Measurements from ENCODE around the gene PCNX1. TPM values are rescaled to one million over a fixed set of nuclear protein-coding genes. Genes with fewer than 3 reads are reported as not detected.
"Not testable (repeated sequence)": the region's sequence is repeated elsewhere in the genome, so short reads cannot be mapped to it uniquely, and the experiment has no call there.

Gene PCNX1
- total RNA-seq, 1 donor from 2014 or later: 56.4 TPM

DNA sequence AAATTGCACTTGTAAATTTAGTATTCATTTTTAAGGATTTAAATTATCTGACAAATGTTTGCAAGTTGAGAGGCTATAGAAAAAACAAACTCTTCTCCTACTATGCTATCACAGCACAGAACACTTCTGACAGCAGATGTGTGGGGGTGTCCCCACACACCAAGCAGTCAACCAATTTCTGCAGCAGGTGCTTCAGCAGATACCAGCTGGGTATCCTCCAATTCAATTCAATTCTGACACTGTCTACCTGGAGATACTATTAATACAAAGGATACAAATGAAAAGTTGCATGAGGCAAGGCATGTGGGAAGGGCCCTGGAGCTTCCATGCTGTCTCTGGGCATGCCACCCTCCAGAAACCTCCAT lies 35.1 kb downstream of the PCNX1 start:
- no peak overlapping the region for H3K4me3 Mint-ChIP-seq (ENCODE audit: low read depth)
- H3K27me3 Mint-ChIP-seq: no peaks in the 10 kb centered on the region
- no peak for DNase-seq (ENCODE audit: low spot score, unreplicated experiment)
- no peaks in the 10 kb centered on the region for H3K4me1 Mint-ChIP-seq (ENCODE audit: low read depth)
- no peak overlapping the region for H3K27ac Mint-ChIP-seq
- H3K36me3 Mint-ChIP-seq (ENCODE audit: insufficient read depth): peaks cover 74% of the 10 kb centered on the region
- H3K9me3 Mint-ChIP-seq (ENCODE audit: low read depth): peaks cover 68% of the 10 kb centered on the region
- TF ChIP-seq, protein P1, sequence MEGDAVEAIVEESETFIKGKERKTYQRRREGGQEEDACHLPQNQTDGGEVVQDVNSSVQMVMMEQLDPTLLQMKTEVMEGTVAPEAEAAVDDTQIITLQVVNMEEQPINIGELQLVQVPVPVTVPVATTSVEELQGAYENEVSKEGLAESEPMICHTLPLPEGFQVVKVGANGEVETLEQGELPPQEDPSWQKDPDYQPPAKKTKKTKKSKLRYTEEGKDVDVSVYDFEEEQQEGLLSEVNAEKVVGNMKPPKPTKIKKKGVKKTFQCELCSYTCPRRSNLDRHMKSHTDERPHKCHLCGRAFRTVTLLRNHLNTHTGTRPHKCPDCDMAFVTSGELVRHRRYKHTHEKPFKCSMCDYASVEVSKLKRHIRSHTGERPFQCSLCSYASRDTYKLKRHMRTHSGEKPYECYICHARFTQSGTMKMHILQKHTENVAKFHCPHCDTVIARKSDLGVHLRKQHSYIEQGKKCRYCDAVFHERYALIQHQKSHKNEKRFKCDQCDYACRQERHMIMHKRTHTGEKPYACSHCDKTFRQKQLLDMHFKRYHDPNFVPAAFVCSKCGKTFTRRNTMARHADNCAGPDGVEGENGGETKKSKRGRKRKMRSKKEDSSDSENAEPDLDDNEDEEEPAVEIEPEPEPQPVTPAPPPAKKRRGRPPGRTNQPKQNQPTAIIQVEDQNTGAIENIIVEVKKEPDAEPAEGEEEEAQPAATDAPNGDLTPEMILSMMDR (IDR thresholded peaks at IDR 0.05; ENCODE audit: unreplicated experiment): no peak

DNA sequence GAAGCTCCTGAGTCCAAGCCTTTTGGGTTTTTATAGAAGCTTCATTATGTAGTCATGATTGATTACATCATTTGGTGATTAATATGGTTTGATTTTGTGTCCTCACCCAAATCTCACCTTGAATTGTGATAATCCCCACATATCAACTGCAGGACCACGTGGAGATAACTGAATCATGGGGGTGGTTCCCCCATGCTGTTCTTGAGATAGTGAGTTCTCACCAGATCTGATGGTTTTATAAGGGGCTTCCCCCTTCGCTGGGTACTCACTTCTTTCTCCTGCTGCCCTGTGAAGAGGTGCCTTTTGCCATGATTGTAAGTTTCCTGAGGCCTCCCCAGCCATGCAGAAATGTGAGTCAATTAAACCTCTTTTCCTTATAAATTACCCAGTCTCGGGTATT lies 35.5 kb downstream of the PCNX1 start:
- not testable (repeated sequence) for H3K4me3 Mint-ChIP-seq (ENCODE audit: low read depth); H3K4me1 Mint-ChIP-seq (ENCODE audit: low read depth); DNase-seq (ENCODE audit: low spot score, unreplicated experiment); H3K27me3 Mint-ChIP-seq; H3K27ac Mint-ChIP-seq
- peaks cover 74% of the 10 kb centered on the region for H3K36me3 Mint-ChIP-seq (ENCODE audit: insufficient read depth)
- H3K9me3 Mint-ChIP-seq (ENCODE audit: low read depth): peaks cover 69% of the 10 kb centered on the region

DNA sequence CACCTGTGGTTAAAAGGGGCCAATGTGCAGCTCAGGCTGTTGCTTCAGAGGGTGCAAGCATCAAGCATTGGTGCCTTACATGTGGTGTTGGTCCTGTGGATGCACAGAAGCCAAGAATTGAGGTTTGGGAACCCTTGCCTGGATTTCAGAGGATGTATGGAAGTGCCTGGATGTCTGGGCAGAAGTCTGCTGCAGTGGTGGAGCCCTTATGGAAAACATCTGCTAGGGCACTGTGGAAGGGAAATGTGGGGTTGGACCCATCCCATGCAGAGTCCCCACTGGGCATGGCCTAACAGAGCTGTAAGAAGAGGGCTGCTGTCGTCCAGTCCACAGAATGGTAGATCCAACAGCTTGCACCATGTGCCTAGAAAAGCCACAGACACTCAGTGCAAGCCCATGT lies 36.6 kb downstream of the PCNX1 start:
- H3K36me3 Mint-ChIP-seq (ENCODE audit: insufficient read depth): peaks cover 78% of the 10 kb centered on the region
- no peaks in the 10 kb centered on the region for H3K27me3 Mint-ChIP-seq
- H3K4me3 Mint-ChIP-seq (ENCODE audit: low read depth): no peak overlapping the region
- H3K9me3 Mint-ChIP-seq (ENCODE audit: low read depth): peaks cover 71% of the 10 kb centered on the region
- DNase-seq (ENCODE audit: low spot score, unreplicated experiment): no peak
- TF ChIP-seq, protein P1 (IDR thresholded peaks at IDR 0.05; ENCODE audit: unreplicated experiment): no peak
- H3K27ac Mint-ChIP-seq: no peak overlapping the region
- H3K4me1 Mint-ChIP-seq (ENCODE audit: low read depth): no peaks in the 10 kb centered on the region

DNA sequence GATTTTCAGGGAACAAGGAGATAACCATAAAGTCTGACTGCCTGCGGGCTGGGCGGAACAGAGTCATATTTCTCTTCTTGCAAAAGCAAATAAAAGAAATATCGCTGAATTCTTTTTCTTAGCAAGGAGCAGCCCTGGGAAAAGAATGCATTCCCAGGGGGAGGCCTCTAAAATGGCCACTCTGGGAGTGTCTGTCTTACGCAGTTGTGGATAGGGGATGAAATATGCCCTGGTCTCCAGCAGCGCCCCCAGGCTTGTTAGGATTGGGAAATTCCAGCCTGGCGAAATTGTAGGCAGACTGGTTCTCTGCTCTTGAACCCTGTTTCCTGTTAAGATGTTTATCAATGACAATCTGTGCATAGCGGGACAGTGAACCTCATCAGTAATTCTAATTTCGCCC lies 40.5 kb downstream of the PCNX1 start:
- peaks cover 64% of the 10 kb centered on the region for H3K36me3 Mint-ChIP-seq (ENCODE audit: insufficient read depth)

DNA sequence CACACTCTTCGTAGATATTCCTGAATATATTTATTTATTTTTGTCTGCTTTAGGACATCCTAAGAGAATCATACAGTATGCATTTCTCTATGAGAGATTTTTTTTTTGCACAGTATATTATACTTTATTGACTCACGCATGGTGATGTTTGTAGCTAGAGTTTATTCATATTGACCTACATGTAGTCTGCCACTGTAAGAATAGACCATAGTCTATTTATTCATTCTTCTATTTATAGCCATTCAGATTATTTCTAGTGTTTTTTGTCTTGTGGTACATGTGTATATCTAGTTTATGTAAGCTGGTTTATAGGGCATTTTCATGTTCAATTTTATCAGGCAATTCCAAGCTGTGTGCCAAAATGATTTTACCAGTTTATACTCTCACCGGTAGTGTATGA lies 45.2 kb downstream of the PCNX1 start:
- no peak overlapping the region for H3K4me3 Mint-ChIP-seq (ENCODE audit: low read depth)
- H3K27me3 Mint-ChIP-seq: no peaks in the 10 kb centered on the region
- H3K9me3 Mint-ChIP-seq (ENCODE audit: low read depth): peaks cover 14% of the 10 kb centered on the region
- peaks cover 2% of the 10 kb centered on the region for H3K4me1 Mint-ChIP-seq (ENCODE audit: low read depth)
- TF ChIP-seq, protein P1 (IDR thresholded peaks at IDR 0.05; ENCODE audit: unreplicated experiment): no peak
- no peak overlapping the region for H3K27ac Mint-ChIP-seq
- H3K36me3 Mint-ChIP-seq (ENCODE audit: insufficient read depth): peaks cover 29% of the 10 kb centered on the region
- no peak for DNase-seq (ENCODE audit: low spot score, unreplicated experiment)

More for the DNA sequence above, 40.5 kb downstream of the PCNX1 start:
- no peak for DNase-seq (ENCODE audit: low spot score, unreplicated experiment)
- Mint-ChIP-seq H3K4me3 (ENCODE audit: low read depth) (no peak overlapping the region), H3K27ac (no peak overlapping the region), H3K27me3 (no peaks in the 10 kb centered on the region), H3K9me3 (ENCODE audit: low read depth) (peaks cover 48% of the 10 kb centered on the region), H3K4me1 (ENCODE audit: low read depth) (no peaks in the 10 kb centered on the region)
- TF ChIP-seq, protein P1 (IDR thresholded peaks at IDR 0.05; ENCODE audit: unreplicated experiment): no peak

DNA sequence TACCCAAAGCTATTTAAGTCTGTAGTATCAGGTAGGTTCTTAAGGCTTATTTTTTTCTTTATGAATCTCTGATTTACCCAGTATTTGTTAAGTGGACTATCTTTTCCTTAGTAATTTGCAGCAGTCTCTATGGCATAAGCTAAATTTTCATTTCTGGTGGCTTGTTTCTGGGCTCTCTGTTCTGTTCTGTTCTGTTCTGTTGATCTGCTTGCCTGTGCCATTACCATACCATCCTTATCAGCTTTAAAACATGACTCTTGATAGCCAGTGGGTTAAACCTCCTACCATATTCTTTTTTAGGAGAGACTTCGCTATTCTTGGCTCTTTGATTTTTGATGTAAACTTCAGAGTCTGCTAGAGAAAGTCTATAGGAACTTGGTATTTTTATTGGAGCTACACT lies 46.8 kb downstream of the PCNX1 start:
- no peak for DNase-seq (ENCODE audit: low spot score, unreplicated experiment)
- H3K9me3 Mint-ChIP-seq (ENCODE audit: low read depth): peaks cover 7% of the 10 kb centered on the region
- H3K4me1 Mint-ChIP-seq (ENCODE audit: low read depth): peaks cover 2% of the 10 kb centered on the region
- H3K27ac Mint-ChIP-seq: no peak overlapping the region
- TF ChIP-seq, protein P1 (IDR thresholded peaks at IDR 0.05; ENCODE audit: unreplicated experiment): no peak
- no peak overlapping the region for H3K4me3 Mint-ChIP-seq (ENCODE audit: low read depth)
- no peaks in the 10 kb centered on the region for H3K27me3 Mint-ChIP-seq
- peaks cover 25% of the 10 kb centered on the region for H3K36me3 Mint-ChIP-seq (ENCODE audit: insufficient read depth)

Measured in progenitor cell of endocrine pancreas (in vitro differentiated cells).